Fibroblast of villous mesenchyme (primary cell): ENCODE data around the gene TM9SF3. TPM values are rescaled to one million over a fixed set of nuclear protein-coding genes. Genes with fewer than 3 reads are reported as not detected.
A peak's percentile ranks its signal among the peaks of the same experiment; 100 is the strongest.

Experiments used
- DNase-seq: peaks from one replicate; pipeline ENCODE4 v3.0.0-alpha.2; 2010; ENCODE audit warnings: low read depth
- H3K4me3 ChIP-seq: 2 replicates; pipeline ENCODE4 v1.5.1; 2011; ENCODE audit warnings: low read depth, mild to moderate bottlenecking, low read length
- total RNA-seq: library from RNA; depleted of rRNA; stranded (reverse); fragments of >200 nt; gene quantifications from 2 replicates; pipeline ENCODE4 v1.2.3, GENCODE V29; 2012
- TF ChIP-seq, protein P1 (sequence below): IDR thresholded peaks from 2 replicates; pipeline ENCODE4 v1.5.1; 2012; ENCODE audit warnings: low read depth, mild to moderate bottlenecking, low read length; ENCODE audit not compliant: insufficient read depth

TM9SF3 gene
- total RNA-seq, 1 donor, result 147 TPM

DNA sequence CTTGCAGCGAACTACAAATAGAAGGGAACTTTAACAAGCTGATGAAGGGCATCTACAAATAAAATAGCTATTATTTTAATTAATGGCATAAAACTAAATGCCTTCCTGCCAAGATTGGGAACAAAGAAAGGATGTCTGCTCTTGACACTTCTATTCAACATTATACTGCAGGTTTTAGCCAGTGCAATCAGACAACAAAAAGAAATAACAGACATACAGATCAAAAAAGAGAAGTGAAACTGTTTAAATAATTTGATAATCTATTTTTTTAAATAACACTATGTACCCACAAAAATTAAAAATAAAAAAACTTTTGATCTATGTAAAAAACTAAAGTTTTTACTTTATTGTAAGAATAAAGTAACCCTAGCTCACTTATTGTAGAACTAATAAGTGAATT is 50.7 kb downstream of the TM9SF3 start:
- no peak overlapping the region for H3K4me3 ChIP-seq
- TF ChIP-seq, protein P1, sequence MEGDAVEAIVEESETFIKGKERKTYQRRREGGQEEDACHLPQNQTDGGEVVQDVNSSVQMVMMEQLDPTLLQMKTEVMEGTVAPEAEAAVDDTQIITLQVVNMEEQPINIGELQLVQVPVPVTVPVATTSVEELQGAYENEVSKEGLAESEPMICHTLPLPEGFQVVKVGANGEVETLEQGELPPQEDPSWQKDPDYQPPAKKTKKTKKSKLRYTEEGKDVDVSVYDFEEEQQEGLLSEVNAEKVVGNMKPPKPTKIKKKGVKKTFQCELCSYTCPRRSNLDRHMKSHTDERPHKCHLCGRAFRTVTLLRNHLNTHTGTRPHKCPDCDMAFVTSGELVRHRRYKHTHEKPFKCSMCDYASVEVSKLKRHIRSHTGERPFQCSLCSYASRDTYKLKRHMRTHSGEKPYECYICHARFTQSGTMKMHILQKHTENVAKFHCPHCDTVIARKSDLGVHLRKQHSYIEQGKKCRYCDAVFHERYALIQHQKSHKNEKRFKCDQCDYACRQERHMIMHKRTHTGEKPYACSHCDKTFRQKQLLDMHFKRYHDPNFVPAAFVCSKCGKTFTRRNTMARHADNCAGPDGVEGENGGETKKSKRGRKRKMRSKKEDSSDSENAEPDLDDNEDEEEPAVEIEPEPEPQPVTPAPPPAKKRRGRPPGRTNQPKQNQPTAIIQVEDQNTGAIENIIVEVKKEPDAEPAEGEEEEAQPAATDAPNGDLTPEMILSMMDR, result no peak
- DNase-seq, result no peak

DNA sequence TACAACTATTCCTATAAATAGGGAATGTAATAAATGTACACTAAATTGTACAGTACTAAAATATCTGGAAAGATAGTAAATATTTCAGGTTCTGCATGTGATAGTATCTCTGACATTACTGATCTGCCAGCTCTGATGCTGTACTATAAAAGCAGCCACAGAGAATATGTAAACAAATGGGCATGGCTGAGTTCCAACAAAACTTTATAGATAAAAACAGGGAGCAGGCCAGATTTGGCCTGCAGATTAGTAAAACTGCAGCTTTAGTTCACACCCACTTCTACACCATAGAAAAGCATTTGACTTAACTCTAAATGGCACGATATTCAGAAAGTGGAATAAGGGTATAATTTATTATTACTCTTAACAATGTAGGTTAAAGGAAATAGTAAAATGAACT is 54.3 kb downstream of the TM9SF3 start:
- no peak overlapping the region for H3K4me3 ChIP-seq
- TF ChIP-seq, protein P1, result no peak
- DNase-seq, result peak; percentile 82

DNA sequence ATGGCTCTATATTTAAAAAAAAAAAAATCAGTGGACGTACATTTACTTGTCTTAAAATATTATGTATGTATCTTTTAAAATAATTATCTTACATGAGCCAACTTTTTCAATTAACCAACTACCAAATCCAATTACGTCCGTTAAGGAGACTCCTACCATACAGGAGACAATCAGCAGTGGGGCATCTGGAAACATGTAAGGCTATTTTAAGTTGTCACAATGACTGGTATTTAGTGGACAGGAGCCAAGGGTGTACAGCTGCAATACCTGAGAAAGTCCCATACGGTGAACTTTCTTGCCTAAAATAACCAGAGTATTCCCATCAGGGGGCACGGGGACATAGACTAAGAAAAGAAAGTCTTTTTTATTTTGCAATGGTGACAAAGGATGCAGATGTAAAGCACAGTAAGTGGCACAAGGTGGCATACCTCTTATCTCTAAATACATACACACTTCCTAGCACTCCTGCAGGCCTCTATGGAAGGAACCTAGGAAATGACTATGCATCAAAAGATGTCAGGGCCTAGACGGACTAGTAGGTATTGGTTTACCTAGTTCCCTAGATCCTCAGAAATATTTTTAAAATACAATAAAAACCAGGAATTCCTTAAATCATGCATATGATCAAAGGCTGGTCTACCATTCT is 57.1 kb downstream of the TM9SF3 start:
- no peak overlapping the region for H3K4me3 ChIP-seq
- TF ChIP-seq, protein P1, result no peak
- no peak for DNase-seq

DNA sequence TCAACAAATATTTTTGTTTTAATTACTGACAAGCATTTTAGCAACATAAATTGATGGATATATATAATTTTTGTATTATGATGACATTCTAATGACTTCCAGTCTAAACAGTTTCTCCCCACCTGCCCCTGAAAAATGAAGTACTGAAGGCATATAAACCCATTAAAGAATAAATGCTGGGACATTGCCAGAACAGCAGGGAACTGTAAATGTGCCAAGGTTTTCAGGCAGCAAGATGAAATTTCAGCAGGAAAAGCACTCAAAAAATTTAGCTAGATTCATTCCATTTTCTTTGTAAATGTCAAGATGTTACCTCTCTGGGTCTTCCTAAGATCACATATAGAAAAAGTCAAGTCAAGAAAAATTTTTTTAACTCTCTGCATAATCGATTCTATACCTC is 62.1 kb downstream of the TM9SF3 start:
- H3K4me3 ChIP-seq, result no peak overlapping the region
- TF ChIP-seq, protein P1, result no peak
- no peak for DNase-seq

DNA sequence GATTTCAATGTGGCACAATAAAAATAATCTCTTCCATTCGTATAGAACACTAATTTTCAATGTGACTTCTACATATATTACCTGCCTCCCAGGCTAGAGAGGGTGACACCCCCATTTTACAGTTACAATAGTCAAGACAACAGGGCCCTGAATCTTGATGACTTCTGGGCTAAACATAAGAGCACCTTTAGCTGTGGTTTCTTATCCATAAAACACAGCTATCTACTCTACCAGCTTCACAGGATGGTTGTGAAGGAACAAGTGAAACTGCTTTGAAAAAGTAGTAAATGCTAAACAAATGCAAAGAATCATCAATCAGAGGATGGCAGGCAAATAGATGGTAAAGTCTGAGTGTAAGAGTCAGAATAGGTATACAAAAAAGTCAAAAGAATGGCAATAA is 69.5 kb downstream of the TM9SF3 start:
- DNase-seq, result no peak
- H3K4me3 ChIP-seq, result no peak overlapping the region
- TF ChIP-seq, protein P1, result no peak

DNA sequence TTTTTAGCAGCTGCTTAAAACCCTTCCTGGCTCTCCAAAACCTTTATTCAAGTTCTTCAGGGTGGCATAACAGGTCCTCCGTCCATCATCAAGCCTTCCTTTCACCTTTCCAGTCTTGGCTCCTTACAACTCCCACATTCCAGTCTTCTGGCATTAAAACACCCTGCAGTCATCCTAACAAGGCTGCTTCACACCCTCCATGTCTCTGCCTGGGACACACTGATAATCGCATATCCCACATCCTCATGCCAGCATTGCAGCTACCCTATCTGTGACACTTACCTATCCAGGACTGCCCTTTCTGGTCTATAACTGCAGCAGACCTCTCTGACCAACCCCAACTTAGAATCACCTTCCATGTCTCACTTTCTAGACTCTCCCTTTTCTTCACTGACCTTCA is 70.5 kb downstream of the TM9SF3 start:
- H3K4me3 ChIP-seq, result no peak overlapping the region
- no peak for DNase-seq
- TF ChIP-seq, protein P1, result no peak
